Measurements from ENCODE around the gene BCKDHA. TPM values are rescaled to one million over a fixed set of nuclear protein-coding genes. Genes with fewer than 3 reads are reported as not detected.

The BCKDHA gene
- total RNA-seq (2022): 29.1 and 33.6 TPM in 2 replicates
- Bru-seq, nascent RNA: percentile 44 among the genes with signal in this experiment
- percentile 71 among the genes with signal in this experiment for BruChase-seq, experiment 1, labeled RNA remaining after a 6-hour chase
- percentile 53 among the genes with signal in this experiment for BruChase-seq, experiment 2, labeled RNA remaining after a 2-hour chase
- long read RNA-seq, transcript BCKDHA-201 (9 exons, 2,103 nt): major isoform, 162 of 244 reads
- long read RNA-seq, partial matches to known transcripts: 59 of 244 reads
- long read RNA-seq, other reads (novel, unspliced or antisense): 23 of 244 reads

DNA sequence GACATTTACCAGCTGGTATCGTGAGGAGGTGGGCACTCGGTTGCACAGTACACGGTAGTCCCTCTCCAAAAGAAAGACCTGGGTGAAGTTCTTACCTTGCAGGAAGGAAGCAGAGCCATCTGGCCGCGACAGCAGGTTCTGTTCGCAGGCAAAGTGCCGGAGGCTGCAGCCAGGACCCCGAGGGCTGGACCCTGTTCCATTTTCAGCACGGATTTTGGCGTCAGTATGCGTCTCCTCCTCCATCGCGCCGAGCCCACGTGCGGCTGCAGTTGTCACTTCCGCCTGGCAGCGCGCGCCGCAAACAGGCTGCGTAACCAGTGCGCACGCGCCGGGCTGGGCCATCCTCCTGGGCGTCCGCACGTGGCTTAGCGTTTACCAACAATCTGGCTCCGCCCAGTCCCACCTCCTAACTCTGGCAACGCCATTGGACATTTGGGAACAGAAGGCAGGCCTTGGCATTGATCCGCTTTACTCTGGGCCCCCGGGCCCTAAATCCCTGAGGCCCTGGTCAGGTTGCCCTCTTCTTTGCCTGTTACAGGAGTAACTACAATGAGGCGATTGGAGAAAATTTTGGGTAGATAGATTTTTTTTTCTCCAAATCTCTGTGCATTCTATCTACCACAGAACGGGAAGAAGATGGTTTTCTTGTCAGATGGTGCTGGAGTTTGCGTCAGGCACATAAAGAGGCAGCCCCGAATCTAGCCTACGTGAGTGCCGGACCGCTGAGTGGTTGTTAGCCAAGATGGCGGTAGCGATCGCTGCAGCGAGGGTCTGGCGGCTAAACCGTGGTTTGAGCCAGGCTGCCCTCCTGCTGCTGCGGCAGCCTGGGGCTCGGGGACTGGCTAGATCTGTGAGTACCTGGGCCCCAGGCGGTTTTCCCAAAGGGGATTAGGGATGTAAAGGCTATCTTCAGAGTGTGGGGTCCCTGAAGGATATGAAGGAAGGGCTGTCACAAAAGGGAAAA is at the start of gene BCKDHA, which contains the start of gene EXOSC5:
BCKDHA (plus strand) TSS at position 733 of the 964 bp plus-strand sequence; CDS start at position 743, 10 bp downstream.
EXOSC5 (minus strand) TSS at position 274 of the 964 bp plus-strand sequence; CDS start at position 243, 31 bp downstream.
- peaks cover 29% of the 10 kb centered on the region for H3K4me1 Mint-ChIP-seq (ENCODE audit: insufficient read depth, unreplicated experiment)
- H3K4me3 Mint-ChIP-seq (ENCODE audit: unreplicated experiment): peak within 1 kb of the TSS; percentile 99
- POLR2A ChIA-PET: interaction anchor here (0.8 to 2.6 kb wide), 12 partner anchors 12 to 87 kb away, joined by 3 to 19 read pairs (median 6); partner anchors contain the start of genes B9D2 and DMAC2
- TF ChIP-seq CTCF (IDR thresholded peaks at IDR 0.05; ENCODE audit: unreplicated experiment): no peak
- peak within 1 kb of the TSS; percentile 99 for H3K27ac Mint-ChIP-seq (ENCODE audit: low read depth, unreplicated experiment)
- no peaks in the 10 kb centered on the region for H3K27me3 Mint-ChIP-seq (ENCODE audit: insufficient read depth, unreplicated experiment)
- CTCF ChIA-PET: no interaction called here
- intact Hi-C loops (cut with micrococcal nuclease): loop anchor here (1.0 to 5.0 kb wide), 3 partner anchors 33 to 45 kb away; partner anchors contain the start of genes B9D2, DMAC2 and TGFB1
- TSS peak; percentile 67 for BruUV-seq (replicated peaks)
- DNase-seq (ENCODE audit: unreplicated experiment): peak; percentile 100
- H3K9me3 Mint-ChIP-seq (ENCODE audit: unreplicated experiment): no peaks in the 10 kb centered on the region
- peaks cover 30% of the 10 kb centered on the region for H3K36me3 Mint-ChIP-seq (ENCODE audit: insufficient read depth, unreplicated experiment)

DNA sequence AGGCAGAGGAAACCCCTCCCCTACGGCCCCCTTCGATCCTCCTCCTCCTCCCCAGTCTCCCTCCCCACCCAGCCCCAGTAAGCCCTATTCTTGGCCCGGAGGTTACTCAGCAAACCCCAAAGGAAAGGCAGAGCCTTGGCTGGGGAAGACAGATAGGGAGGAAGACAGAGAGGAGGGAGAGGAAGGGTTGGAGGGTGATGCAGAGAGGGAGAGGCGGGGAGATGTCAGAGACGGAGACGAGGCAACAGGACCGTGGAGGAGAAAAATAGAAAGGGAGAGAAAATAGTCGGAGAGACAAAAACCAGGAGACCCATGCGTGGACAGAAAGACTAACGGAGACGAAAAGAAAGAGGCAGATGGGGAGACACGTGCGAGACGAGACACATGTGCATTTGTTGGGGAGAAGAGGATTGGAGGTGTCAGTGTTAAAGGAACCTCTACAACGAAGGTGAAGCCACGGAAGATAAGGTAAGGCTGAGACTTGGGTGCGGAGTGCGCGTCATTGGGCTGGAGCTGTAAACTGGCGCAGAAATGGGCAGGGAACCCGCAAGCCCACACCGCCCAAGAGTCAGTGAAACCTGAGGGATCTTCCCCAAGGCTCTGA is 46.8 kb upstream of the BCKDHA start:
- H3K27me3 Mint-ChIP-seq (ENCODE audit: insufficient read depth, unreplicated experiment): no peaks in the 10 kb centered on the region
- ChIA-PET POLR2A (interaction anchor here (0.7 to 3.4 kb wide), 11 partner anchors 13 to 457 kb away, joined by 3 to 41 read pairs (median 9); partner anchors contain the start of genes B9D2, CCDC97, DMAC2 and EXOSC5), CTCF (no interaction called here)
- no TSS peak for BruUV-seq (replicated peaks)
- H3K4me1 Mint-ChIP-seq (ENCODE audit: insufficient read depth, unreplicated experiment): peaks cover 24% of the 10 kb centered on the region
- H3K27ac Mint-ChIP-seq (ENCODE audit: low read depth, unreplicated experiment): no peak overlapping the region
- H3K36me3 Mint-ChIP-seq (ENCODE audit: insufficient read depth, unreplicated experiment): peaks cover 30% of the 10 kb centered on the region
- no peaks in the 10 kb centered on the region for H3K9me3 Mint-ChIP-seq (ENCODE audit: unreplicated experiment)
- peak overlapping the region; percentile 98 for H3K4me3 Mint-ChIP-seq (ENCODE audit: unreplicated experiment)
- no peak for DNase-seq (ENCODE audit: unreplicated experiment)
- TF ChIP-seq CTCF (IDR thresholded peaks at IDR 0.05; ENCODE audit: unreplicated experiment): no peak
- intact Hi-C loops (cut with micrococcal nuclease): loop anchor here (5.0 kb wide), 3 partner anchors 39 to 89 kb away; partner anchors contain the start of genes BCKDHA, CCDC97, EXOSC5 and HNRNPUL1

DNA sequence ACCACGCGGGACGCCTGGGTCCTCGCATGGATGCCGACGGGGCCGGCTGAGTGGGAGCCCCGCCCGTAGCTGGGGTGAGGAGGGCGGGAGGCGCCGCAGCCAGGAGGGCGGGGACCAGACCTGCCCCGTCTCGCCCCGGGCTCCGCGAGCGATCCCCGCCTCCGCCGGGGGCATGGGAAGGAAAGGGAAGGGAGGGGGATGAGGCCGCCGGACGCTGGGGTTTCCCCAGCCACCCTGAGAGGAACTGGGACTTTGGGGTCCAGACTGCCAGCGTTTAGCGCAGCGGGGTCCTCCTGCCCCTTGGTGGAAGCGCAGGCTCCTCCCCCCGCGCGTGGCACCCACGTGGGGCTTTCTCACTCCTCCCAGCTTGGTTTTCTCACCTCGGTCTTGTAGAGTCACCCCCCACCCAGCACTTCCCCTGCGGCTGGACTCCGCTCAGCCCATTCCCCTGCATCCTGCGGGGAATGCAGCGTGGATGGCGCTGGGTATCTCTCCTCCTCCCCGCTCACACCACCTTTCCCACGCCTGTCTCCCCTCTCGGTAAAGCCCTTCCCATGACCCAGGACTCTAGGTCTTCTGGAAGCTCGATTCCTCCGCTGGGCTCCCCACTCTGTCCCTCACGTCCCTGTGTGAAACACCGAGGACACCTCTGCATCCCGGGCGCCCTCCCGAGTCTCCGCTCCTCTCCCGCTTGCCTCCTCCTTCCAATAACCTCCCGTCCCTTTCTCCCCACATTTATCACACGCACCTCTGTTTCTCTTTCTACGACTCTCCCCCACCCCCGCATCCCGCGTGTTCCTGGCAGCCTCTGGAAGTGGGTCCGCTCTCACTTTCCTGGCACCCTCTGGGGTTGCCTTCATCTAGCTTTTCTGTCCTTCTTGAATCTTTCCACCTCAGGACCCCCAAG is 46.0 kb upstream of the BCKDHA start:
- no peak for TF ChIP-seq CTCF (IDR thresholded peaks at IDR 0.05; ENCODE audit: unreplicated experiment)
- DNase-seq (ENCODE audit: unreplicated experiment): peak; percentile 41
- no peak overlapping the region for H3K27ac Mint-ChIP-seq (ENCODE audit: low read depth, unreplicated experiment)
- ChIA-PET POLR2A (interaction anchor here (0.6 to 3.4 kb wide), 15 partner anchors 12 to 456 kb away, joined by 3 to 41 read pairs (median 4); partner anchors contain the start of genes B9D2, CCDC97, DMAC2 and EXOSC5), CTCF (interaction anchor here (0.7 to 5.2 kb wide), 5 partner anchors 13 to 620 kb away, joined by 3 to 34 read pairs (median 3); partner anchors contain the start of gene B9D2)
- peaks cover 30% of the 10 kb centered on the region for H3K36me3 Mint-ChIP-seq (ENCODE audit: insufficient read depth, unreplicated experiment)
- H3K4me3 Mint-ChIP-seq (ENCODE audit: unreplicated experiment): peak overlapping the region; percentile 98
- peaks cover 24% of the 10 kb centered on the region for H3K4me1 Mint-ChIP-seq (ENCODE audit: insufficient read depth, unreplicated experiment)
- no TSS peak for BruUV-seq (replicated peaks)
- H3K9me3 Mint-ChIP-seq (ENCODE audit: unreplicated experiment): no peaks in the 10 kb centered on the region
- intact Hi-C loops (cut with micrococcal nuclease): loop anchor here (2.0 to 5.0 kb wide), 4 partner anchors 25 to 89 kb away; partner anchors contain the start of genes BCKDHA, CCDC97, EXOSC5 and HNRNPUL1
- H3K27me3 Mint-ChIP-seq (ENCODE audit: insufficient read depth, unreplicated experiment): no peaks in the 10 kb centered on the region
